Activated T-helper 2 cell treated with anti-CD3 and anti-CD28 coated beads, Interferon-gamma antibody, Interleukin-2, Interleukin-4, amounts not matched to agents 10 μg/mL and 5 μg/mL and 100 μg/mL, durations not matched to agents 14 hours and 24 hours and 36 hours (primary cell): ENCODE data around the gene EHBP1L1. TPM values are rescaled to one million over a fixed set of nuclear protein-coding genes. Genes with fewer than 3 reads are reported as not detected.
"Not testable (repeated sequence)": the region's sequence is repeated elsewhere in the genome, so short reads cannot be mapped to it uniquely, and the experiment has no call there.

ENCODE experiments used
- DNase-seq: peaks from one replicate; pipeline ENCODE4 v3.0.0; 2021; ENCODE audit warnings: low spot score
- H3K27ac Mint-ChIP-seq: one replicate; pipeline ENCODE4 v1.8.0; 2021; ENCODE audit warnings: mixed read lengths
- H3K27me3 Mint-ChIP-seq: one replicate; pipeline ENCODE4 v1.8.0; 2021; ENCODE audit warnings: low read depth, mixed read lengths
- H3K36me3 Mint-ChIP-seq: one replicate; pipeline ENCODE4 v1.8.0; 2021; ENCODE audit warnings: low read depth, mixed read lengths
- H3K4me1 Mint-ChIP-seq: one replicate; pipeline ENCODE4 v1.8.0; 2021; ENCODE audit warnings: low read depth, mixed read lengths
- H3K4me3 Mint-ChIP-seq: one replicate; pipeline ENCODE4 v1.8.0; 2021; ENCODE audit warnings: low read depth, mild to moderate bottlenecking, moderate library complexity, mixed read lengths
- H3K9me3 Mint-ChIP-seq: one replicate; pipeline ENCODE4 v1.8.0; 2021; ENCODE audit warnings: mixed read lengths
- intact Hi-C: fragments of 100-400 bp; cut with micrococcal nuclease; formaldehyde crosslinking; loops from one replicate; pipeline ENCODE4 v1.15.1; 2023
- total RNA-seq: library from RNA; stranded (reverse); gene quantifications from 2 replicates; pipeline ENCODE4 v1.2.3, GENCODE V29; 2022

Gene EHBP1L1
- total RNA-seq, 1 donor from 2014 or later, result 168 TPM

DNA sequence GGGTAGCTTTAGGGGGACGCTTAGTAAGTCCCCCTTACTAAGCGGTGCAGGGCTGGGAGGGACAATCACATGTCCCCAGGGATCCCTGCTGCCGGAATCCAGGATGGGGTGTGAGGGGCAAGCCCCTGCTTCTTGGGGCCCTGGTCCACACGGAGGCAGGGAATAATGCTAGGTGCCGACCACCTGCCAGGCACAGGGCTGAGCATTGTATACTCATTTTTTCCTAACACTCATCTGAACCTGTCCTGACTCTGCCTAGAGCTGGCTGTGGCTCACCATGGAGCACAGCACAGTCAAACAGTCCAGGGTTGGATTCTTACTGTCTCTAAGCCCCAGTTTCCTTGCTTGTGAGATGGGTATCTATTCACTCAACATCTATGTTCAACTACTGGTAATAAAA is 16.3 kb upstream of the EHBP1L1 start:
- H3K27ac Mint-ChIP-seq, result peak overlapping the region; percentile 6
- H3K4me1 Mint-ChIP-seq, result peaks cover 39% of the 10 kb centered on the region
- no peaks in the 10 kb centered on the region for H3K27me3 Mint-ChIP-seq
- intact Hi-C loops, result no loop called here
- H3K9me3 Mint-ChIP-seq, result no peaks in the 10 kb centered on the region
- peak overlapping the region; percentile 32 for H3K4me3 Mint-ChIP-seq
- no peak for DNase-seq
- no peaks in the 10 kb centered on the region for H3K36me3 Mint-ChIP-seq

DNA sequence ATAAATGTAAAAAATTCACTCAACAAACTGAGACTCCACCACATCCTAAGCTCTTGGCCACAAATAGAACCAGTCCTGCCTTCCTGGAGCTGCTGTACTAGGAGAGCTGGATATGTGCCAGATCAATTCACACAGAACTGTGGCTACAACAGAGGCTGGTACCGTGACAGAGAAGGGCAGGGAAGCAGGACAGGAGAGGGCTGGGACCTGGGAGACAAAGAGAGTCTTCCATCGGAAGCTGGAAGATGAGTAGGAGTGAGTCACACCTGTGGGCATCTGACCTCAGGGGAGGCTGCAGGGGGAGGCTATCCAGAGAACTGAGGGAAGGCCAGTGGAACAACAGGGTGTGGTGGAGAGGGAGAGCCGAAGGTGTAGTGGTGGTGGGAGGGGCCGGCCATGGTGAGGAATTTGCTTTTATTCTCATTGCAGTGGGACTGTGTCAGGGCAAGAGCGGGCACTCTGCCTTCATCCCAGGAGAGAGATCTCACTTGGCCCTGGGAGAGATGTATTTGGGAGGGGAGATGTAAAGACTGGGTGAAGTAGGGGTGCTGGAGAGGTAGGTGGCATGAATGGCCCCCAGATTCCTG is 15.8 kb upstream of the EHBP1L1 start:
- Mint-ChIP-seq H3K27me3 (no peaks in the 10 kb centered on the region), H3K36me3 (no peaks in the 10 kb centered on the region), H3K9me3 (no peaks in the 10 kb centered on the region), H3K4me1 (peaks cover 34% of the 10 kb centered on the region), H3K27ac (peak overlapping the region; percentile 6), H3K4me3 (no peak overlapping the region)
- intact Hi-C loops, result no loop called here
- no peak for DNase-seq

DNA sequence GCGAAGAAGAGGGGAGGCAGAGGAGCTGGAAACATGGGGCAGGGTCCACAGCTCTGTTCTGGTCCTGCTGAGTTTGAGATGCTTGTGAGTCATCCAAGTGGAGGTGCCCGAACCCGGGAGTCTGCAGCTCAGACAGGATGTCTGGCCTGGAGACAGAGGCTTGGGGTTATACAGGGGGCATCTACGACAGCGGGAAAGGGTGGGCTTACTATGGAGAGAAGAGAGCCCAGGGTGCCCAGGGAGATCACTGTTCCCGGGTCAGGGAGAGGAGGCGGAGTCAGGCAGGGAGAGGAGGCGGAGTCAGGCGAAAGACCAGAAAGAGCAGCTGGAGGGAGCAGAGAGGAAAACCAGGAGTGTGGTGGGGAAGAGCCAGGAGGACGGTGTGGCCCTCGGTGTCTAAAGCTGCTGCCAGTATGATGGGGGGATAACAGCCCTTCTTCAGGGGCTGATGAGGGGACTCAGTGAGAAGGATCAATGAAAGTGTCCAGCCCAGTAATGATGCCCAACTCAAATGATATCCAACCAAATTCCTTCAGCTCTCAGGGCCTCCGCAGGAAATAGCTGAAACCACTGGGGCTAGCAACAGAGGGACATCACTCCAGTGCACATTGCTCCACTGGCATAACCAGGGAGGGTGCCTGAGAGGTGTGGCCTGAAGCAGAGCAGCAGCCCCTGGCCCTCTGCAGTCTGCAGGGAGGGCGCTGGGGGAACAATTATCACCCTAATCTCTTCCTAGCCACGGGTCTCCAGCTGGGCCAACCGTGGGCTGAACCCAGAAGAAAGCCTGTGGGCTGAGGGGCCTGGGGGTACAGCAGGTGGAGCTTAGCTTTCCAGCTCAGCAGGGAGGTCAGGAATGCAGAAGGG is 15.1 kb upstream of the EHBP1L1 start:
- no peak overlapping the region for H3K4me3 Mint-ChIP-seq
- H3K4me1 Mint-ChIP-seq, result peaks cover 34% of the 10 kb centered on the region
- no peaks in the 10 kb centered on the region for H3K27me3 Mint-ChIP-seq
- no peaks in the 10 kb centered on the region for H3K36me3 Mint-ChIP-seq
- H3K27ac Mint-ChIP-seq, result no peak overlapping the region
- no peaks in the 10 kb centered on the region for H3K9me3 Mint-ChIP-seq
- DNase-seq, result no peak
- intact Hi-C loops, result no loop called here

DNA sequence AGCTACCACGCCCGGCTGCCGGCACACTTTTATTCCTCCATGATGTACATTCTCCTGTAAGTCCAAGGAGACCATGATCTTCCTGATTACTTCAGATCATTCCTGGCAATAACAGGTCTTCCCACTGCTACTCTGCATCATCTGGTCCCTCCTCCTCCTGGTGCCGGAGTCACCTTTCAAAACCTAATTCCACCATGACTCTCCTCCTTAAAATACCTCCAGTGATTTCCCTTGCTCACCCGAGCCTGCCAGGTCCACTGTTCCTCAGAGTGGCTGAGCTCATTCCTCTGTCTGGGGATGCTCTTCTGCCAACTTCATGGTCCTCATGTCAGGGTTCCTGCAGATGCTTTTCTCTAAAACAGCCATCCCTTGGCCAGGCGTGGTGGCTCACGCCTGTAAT is 13.8 kb upstream of the EHBP1L1 start:
- H3K4me1 Mint-ChIP-seq, result peaks cover 37% of the 10 kb centered on the region
- no peaks in the 10 kb centered on the region for H3K36me3 Mint-ChIP-seq
- no peak overlapping the region for H3K27ac Mint-ChIP-seq

DNA sequence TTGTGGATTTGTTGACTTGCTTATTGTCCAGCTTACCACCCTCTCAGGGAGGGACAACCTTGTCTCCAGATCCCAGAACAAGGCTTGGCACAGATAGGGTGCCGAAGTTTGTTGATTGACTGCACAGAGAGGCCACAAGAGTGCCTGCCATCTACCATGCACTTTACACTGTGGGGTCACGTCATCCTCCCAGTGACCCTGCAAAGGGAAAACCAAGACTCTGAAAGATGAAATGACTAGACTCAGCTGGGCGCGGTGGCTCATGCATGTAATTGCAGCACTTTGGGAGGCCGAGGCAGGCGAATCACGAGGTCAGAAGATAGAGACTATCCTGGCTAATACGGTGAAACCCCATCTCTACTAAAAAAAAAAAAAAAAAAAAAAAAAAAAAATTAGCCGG is 13.1 kb upstream of the EHBP1L1 start:
- H3K27ac Mint-ChIP-seq, result no peak overlapping the region
- peaks cover 32% of the 10 kb centered on the region for H3K4me1 Mint-ChIP-seq
- H3K9me3 Mint-ChIP-seq, result no peaks in the 10 kb centered on the region
- no peak for DNase-seq
- intact Hi-C loops, result no loop called here
- H3K36me3 Mint-ChIP-seq, result peaks cover under 1% of the 10 kb centered on the region
- H3K4me3 Mint-ChIP-seq, result no peak overlapping the region
- H3K27me3 Mint-ChIP-seq, result no peaks in the 10 kb centered on the region

More for the DNA sequence above, 13.8 kb upstream of the EHBP1L1 start:
- Mint-ChIP-seq H3K4me3 (no peak overlapping the region), H3K9me3 (no peaks in the 10 kb centered on the region), H3K27me3 (no peaks in the 10 kb centered on the region)
- DNase-seq, result no peak
- intact Hi-C loops, result no loop called here

DNA sequence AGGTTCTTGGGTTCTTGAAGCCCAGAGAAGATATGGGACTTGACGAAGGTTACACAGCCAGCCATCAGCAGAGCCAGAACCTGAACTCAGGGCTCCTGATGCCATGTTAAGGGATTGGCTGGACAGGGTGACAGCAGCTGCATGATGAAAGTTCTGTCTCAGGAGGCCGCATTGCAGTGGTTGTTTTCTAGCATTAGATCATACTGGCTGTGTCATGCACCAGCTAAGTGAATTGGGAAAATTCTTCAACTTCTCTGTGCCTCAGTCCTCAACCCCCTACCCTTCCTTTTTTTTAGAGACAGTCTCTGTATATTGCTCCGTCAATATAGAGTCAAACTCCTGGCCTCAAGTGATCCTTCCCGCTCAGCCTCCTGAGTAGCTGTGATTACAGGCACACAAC is 12.3 kb upstream of the EHBP1L1 start:
- no peak for DNase-seq
- intact Hi-C loops, result no loop called here
- H3K4me1 Mint-ChIP-seq, result peaks cover 38% of the 10 kb centered on the region
- no peak overlapping the region for H3K27ac Mint-ChIP-seq
- H3K27me3 Mint-ChIP-seq, result no peaks in the 10 kb centered on the region
- peaks cover 7% of the 10 kb centered on the region for H3K36me3 Mint-ChIP-seq
- no peaks in the 10 kb centered on the region for H3K9me3 Mint-ChIP-seq
- H3K4me3 Mint-ChIP-seq, result no peak overlapping the region

DNA sequence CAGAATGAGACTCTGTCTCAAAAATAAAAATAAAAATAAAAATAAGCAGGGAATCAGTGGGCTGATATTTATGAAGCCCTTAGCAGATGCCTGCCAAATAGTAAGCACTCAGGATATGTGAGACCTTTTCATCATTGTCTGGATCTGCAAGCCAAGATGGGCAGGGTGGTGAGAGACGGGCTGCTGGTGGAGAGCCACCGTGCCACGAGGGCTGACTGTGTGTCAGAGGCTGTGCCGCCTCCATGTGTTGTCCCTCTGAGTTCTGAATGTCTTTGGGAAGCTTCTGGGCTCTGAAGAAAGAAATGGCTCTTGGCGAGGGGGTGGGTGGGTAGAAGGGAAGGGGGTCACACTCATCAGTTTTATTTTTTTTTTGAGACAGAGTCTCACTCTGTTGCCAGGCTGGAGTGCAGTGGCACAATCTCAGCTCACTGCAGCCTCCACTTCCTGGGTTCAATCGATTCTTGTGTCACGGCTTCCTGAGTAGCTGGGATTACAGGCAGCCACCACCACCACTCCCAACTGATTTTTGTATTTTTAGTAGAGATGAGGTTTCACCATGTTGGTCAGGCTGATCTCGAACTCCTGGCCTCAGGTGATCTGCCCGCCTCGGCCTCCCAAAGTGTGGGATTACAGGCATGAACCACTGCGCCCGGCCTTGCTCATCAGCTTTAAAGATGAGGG is 10.8 kb upstream of the EHBP1L1 start:
- Mint-ChIP-seq H3K4me1 (peaks cover 39% of the 10 kb centered on the region), H3K27ac (peak overlapping the region; percentile 77), H3K36me3 (peaks cover 12% of the 10 kb centered on the region)
- intact Hi-C loops, H3K9me3 Mint-ChIP-seq, H3K4me3 Mint-ChIP-seq, DNase-seq, H3K27me3 Mint-ChIP-seq: not testable (repeated sequence)

DNA sequence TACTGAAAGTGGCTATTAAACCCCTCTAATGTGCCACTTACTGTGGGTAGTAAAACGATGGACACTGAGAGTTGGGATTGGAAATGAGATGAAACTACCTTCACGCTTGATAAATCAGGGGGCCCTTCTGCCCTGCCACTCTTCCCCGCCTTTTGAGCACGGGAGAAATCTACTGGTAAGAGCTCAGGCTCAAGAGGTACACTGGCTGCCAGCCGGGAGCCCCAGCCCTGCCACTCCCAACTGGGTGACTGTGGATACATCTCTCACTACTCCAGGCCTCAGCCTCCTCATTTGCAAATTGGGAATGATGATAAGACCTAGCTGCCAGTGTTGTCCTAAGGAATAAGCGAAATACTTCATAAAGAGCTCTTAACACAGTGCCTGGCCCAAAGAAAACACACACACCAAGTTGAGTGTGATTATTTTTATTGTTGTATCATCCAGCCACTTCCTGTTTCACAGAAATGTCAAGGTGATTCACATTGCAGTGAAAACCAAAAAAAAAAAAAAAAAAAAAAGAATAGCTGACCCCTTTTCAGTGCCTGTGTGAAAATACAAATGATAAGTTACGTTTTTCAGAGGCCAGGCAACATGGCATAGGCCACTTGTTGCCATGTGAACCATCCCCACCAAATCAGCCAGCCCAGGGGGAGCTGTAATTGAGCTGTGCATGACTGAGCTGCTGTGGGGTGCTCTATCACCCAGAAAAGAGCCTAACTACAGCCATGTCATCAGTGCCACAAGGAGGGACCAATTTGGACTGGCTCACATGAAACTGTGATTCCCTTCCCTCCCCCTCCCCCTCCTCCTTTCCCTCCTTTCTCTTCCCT is 10.0 kb upstream of the EHBP1L1 start:
- no peak for DNase-seq
- peaks cover 34% of the 10 kb centered on the region for H3K4me1 Mint-ChIP-seq

DNA sequence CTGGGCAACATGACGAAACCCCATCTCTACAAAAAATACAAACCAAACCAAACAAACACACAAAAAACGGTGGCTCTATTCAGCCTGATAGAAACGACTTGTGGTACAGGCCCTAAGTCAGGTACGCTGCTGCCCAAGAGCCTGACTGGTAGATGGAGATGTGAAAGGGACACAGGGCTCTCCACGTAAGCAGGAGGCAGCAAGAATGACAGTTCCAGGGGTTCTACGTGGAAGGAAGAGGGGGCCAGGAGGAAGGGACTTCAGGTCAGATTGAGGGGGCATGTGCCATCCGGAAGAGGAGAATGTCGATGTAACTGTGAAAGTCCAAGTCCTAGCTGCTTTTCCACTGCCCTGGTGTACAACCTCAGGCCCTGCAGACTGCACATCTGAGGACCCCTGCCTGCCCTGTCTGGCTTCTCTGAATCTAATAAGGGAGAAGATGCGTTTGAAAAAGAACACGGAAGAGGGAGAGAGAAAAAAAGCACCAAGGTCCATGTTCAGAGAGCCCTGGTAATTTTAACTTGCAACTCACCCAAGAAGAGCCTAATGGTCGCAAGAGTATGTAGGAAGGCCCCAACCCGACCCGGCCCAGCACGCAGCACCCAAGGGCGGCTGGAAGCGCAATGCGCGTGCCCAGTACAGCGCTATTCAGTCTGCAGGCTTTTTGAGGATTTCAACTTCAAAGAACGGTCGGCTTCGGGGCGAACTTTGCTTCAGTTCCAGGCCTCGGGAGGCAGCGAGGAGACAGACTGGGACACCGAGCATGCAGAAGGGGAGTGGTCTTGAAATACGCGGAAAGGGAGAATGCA is 6.5 kb upstream of the EHBP1L1 start:
- no peak for DNase-seq
- Mint-ChIP-seq H3K27me3 (no peaks in the 10 kb centered on the region), H3K4me3 (peak overlapping the region; percentile 97), H3K9me3 (no peaks in the 10 kb centered on the region), H3K4me1 (peaks cover 53% of the 10 kb centered on the region), H3K27ac (peak overlapping the region; percentile 98), H3K36me3 (peaks cover 37% of the 10 kb centered on the region)
- intact Hi-C loops, result no loop called here

More for the DNA sequence above, 10.0 kb upstream of the EHBP1L1 start:
- Mint-ChIP-seq H3K4me3 (peak overlapping the region; percentile 45), H3K27me3 (no peaks in the 10 kb centered on the region), H3K9me3 (no peaks in the 10 kb centered on the region), H3K27ac (peak overlapping the region; percentile 77), H3K36me3 (peaks cover 16% of the 10 kb centered on the region)
- intact Hi-C loops, result no loop called here

DNA sequence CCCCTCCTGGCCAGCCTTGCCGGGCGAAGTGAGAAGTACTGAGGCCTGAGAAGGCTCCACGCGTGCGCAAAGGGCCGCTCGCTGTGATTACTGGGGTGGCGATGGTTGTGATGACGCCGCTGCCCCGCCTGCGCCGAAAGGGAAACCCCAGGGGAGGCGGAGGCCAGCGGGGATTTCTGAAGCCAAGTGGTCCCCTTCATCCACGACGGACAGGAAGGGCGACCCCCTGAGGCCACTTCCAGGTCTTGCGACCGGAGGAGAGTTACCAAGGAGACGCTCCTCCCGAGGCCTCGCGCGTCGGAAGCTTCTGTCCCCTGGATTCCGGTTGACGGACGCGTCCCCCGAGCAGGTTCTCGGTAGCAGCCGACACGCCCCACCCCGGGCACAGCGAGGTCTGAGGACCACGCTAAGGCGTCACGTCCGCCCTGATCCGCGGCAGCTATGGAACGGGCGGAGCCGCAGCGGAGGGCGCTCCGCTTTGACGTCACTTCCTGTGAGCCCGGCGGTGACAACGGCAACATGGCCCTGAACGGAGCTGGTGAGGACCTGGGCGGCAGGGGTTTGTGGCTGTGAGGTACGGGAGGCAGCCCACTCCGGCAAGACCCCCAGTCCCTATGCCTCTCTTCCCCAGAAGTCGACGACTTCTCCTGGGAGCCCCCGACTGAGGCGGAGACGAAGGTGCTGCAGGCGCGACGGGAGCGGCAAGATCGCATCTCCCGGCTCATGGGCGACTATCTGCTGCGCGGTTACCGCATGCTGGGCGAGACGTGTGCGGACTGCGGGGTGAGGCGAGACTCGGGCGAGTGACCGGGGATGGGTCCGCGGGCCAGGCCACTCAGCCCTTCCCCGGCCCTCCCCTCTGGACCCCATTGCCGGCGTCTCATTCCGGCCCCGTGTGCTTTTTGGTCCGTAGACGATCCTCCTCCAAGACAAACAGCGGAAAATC is 5.6 kb upstream of the EHBP1L1 start, which contains the start of gene ZNRD2:
ZNRD2 (plus strand) TSS at position 505 of the 946 bp plus-strand sequence; CDS start at position 520, 15 bp downstream.
- no peaks in the 10 kb centered on the region for H3K27me3 Mint-ChIP-seq
- no peaks in the 10 kb centered on the region for H3K9me3 Mint-ChIP-seq
- peaks cover 57% of the 10 kb centered on the region for H3K4me1 Mint-ChIP-seq
- DNase-seq, result peak; percentile 99
- H3K4me3 Mint-ChIP-seq, result peak within 1 kb of the TSS; percentile 97
- H3K36me3 Mint-ChIP-seq, result peaks cover 41% of the 10 kb centered on the region
- intact Hi-C loops, result loop anchor here (1.0 to 10.0 kb wide), 8 partner anchors 24 to 543 kb away; partner anchors contain the start of genes CFL1, KAT5, PCNX3 and SNX15
- H3K27ac Mint-ChIP-seq, result peak within 1 kb of the TSS; percentile 98

DNA sequence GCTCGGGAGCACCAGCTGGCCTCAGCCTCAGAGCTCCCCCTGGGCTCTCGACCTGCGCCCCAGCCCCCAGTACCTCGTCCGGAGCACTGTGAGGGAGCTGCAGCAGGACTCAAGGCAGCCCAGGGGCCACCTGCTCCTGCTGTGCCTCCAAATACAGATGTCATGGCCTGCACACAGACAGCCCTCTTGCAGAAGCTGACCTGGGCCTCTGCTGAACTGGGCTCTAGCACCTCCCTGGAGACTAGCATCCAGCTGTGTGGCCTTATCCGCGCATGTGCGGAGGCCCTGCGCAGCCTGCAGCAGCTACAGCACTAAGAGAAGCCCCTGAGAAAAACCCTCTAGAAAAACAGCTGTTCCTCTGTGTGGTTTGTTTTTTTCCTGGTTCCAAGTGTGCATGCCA is 4.4 kb upstream of the EHBP1L1 start:
- intact Hi-C loops, result loop anchor here (5.0 to 10.0 kb wide), 5 partner anchors 81 to 544 kb away; partner anchors contain the start of genes CFL1, KAT5, SNX15 and TM7SF2
- H3K27ac Mint-ChIP-seq, result no peak overlapping the region
- DNase-seq, result no peak
- H3K4me3 Mint-ChIP-seq, result peak overlapping the region; percentile 97
- no peaks in the 10 kb centered on the region for H3K9me3 Mint-ChIP-seq
- H3K27me3 Mint-ChIP-seq, result no peaks in the 10 kb centered on the region
- H3K4me1 Mint-ChIP-seq, result peaks cover 49% of the 10 kb centered on the region
- peaks cover 41% of the 10 kb centered on the region for H3K36me3 Mint-ChIP-seq
